Activated gamma-delta T cell treated with Interleukin-2 at 50 U/mL for 16 hours (primary cell): ENCODE data around the gene MAGOH.

ENCODE experiments used
- DNase-seq: peaks from one replicate; pipeline ENCODE4 v3.0.0-alpha.2; 2020

Gene MAGOH

DNA sequence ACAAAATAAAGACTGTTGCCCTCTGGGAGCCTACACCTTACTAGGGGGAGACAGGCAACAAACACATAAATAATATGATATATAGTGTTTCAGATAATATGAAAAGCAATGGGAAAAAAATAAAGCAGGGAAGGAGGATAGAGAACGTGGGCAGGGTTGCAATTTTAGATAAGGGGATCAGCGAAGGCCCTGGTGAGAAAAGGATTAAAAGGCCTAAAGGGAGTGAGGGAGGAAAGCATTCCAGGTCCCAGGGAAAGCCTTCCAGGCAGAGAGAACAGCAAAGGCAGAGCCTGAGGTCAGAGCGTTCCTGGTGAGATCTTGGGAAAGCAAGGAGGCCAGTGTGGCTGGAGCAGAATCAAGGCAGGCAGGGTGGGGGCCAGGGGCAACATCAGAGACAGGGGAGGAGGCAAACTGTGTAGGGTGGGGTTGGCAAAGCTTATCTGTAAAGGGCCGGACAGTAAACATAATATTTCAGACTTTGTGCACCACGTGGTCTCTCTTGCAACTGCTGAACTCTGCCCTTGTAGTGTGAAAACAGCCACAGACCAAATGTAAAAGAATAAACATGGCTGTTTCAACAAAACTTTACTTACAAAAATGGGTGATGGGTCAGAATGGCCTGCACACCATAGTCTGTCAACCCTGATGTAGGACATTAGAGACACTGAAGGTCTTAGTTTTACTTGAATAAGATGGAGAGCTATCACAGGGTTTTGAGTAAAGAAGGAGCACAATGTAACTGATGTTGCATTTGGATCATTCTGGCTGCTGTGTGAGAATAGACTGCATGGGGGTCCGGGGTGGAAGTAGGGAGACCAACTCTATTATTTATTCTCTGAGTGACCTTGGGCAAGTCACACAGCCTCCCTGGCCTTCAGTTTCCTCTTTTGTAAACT is 55.0 kb downstream of the MAGOH start:
- DNase-seq: no peak

DNA sequence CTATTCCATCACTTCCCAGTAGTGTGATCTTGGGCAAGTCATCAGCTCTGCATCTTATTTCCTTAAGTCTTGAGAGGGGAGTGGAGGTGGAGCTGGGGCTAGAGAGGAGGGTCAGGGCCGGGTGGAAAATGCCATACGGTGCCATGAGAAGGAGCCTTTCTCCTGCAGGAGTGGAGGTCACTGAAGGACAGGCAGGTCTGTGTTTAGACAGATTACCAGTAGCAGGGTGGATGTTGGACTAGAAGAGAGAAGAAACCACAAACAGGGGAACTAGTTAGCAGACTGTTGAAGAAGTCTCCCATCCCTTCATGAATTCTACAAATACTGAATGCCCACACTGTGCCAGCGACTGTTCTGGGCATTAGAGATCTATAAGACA is 55.6 kb downstream of the MAGOH start:
- no peak for DNase-seq

- peak; percentile 85 for DNase-seq
These were observed 56.2 kb downstream of the MAGOH start for GRCh38 chr1:53182111-53182593.

DNA sequence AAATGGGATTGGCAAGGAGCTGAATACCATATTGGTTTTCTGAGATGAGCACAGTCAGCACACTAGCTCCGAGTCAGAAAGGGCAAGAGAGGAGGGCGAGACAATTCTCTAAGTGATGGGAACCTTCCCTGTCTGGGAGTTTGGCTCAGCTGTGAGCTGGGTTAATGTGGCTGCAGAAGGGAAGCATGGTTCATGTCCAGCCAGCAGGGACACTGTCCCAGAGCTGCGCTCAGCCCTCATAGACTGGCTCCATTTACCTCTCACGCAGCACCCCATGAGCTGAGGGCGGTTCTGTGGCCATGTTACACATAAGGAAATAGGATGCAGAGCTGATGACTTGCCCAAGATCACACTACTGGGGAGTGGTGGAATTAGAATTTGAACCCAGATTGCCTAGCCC is 57.4 kb downstream of the MAGOH start:
- DNase-seq: no peak

DNA sequence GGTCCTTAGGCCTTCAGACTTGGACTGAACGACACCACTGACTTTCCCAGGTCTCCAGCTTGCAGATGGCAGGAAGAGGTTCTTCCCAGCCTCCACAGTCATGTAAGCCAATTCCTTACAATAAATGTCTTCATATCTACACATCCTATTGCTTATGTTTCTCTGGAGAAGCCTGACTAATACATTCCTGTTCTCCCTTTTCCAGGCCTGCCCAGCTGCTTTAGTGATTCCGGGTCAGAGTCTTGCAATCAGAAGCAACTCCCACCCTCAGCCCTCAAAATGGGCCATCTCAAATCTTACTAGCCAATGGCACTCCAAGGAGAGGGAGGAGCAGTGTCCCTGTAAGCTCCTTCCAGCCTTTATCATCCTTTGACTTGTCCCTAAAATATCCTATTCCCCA is 58.1 kb downstream of the MAGOH start:
- DNase-seq: no peak
